GM21367 (cell line): ENCODE results near the gene SLC11A1.

Source experiments
- ATAC-seq: cut with Tn5 transposase; IDR thresholded peaks from one replicate; pipeline ENCODE4 v1.9.1; 2021; ENCODE audit not compliant: unreplicated experiment

The SLC11A1 gene

GRCh38 chr2:218381916-218382366, at the start of gene SLC11A1:
Gene SLC11A1, plus strand, starts transcription at chr2:218382273. Its CDS starts 96 bp downstream, at chr2:218382369.
- ATAC-seq = no peak

GRCh38 chr2:218332288-218332687, 49.8 kb upstream of the SLC11A1 start:
- ATAC-seq = no peak

- no peak for ATAC-seq
Measured at GRCh38 chr2:218332920-218333645, 49.0 kb upstream of the SLC11A1 start.

GRCh38 chr2:218334531-218334930, 47.5 kb upstream of the SLC11A1 start:
- ATAC-seq = no peak

- no peak for ATAC-seq
Measured at GRCh38 chr2:218340656-218341055, 41.4 kb upstream of the SLC11A1 start.

- ATAC-seq = no peak
Measured at GRCh38 chr2:218341381-218341780, 40.7 kb upstream of the SLC11A1 start.

GRCh38 chr2:218342837-218343236, 39.2 kb upstream of the SLC11A1 start:
- no peak for ATAC-seq

- ATAC-seq = no peak
Measured at GRCh38 chr2:218343591-218343990, 38.5 kb upstream of the SLC11A1 start.

GRCh38 chr2:218344090-218344754, 37.9 kb upstream of the SLC11A1 start:
- no peak for ATAC-seq

- no peak for ATAC-seq
Measured at GRCh38 chr2:218344755-218345417, 37.2 kb upstream of the SLC11A1 start.

GRCh38 chr2:218345491-218346236, 36.4 kb upstream of the SLC11A1 start:
- ATAC-seq = no peak

GRCh38 chr2:218347172-218347571, 34.9 kb upstream of the SLC11A1 start:
- ATAC-seq = no peak

- ATAC-seq = no peak
Measured at GRCh38 chr2:218354045-218354444, 28.0 kb upstream of the SLC11A1 start.

GRCh38 chr2:218354850-218355443, 27.1 kb upstream of the SLC11A1 start:
- no peak for ATAC-seq

GRCh38 chr2:218357236-218358177, 24.6 kb upstream of the SLC11A1 start:
- no peak for ATAC-seq

GRCh38 chr2:218360453-218360852, 21.6 kb upstream of the SLC11A1 start:
- ATAC-seq = no peak

- ATAC-seq = no peak
Measured at GRCh38 chr2:218362606-218363005, 19.5 kb upstream of the SLC11A1 start.

- no peak for ATAC-seq
Measured at GRCh38 chr2:218363736-218364135, 18.3 kb upstream of the SLC11A1 start.

GRCh38 chr2:218364196-218364595, 17.9 kb upstream of the SLC11A1 start:
- no peak for ATAC-seq
